ENCODE data around the gene MCC.

Gene MCC

DNA sequence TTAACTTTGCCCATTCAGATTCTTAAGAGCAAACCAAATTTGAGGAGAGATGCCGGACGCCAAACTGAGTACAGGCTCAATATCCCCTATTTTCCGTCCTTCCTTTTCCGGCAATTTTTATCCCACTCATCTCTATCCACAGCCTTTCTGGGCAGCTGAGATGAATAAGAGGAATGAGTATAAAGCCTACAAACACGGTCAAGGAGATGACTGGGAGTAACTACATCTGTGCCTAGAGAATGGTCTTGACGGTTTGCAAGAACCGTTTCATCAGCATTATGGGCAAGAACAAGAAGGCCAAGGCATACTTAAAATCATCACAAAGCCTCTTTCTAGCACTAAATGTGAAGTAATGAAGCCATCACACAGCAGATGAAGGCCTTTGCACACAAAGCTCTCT, 284.3 kb downstream of the MCC start:
- TF ChIP-seq, protein P1, sequence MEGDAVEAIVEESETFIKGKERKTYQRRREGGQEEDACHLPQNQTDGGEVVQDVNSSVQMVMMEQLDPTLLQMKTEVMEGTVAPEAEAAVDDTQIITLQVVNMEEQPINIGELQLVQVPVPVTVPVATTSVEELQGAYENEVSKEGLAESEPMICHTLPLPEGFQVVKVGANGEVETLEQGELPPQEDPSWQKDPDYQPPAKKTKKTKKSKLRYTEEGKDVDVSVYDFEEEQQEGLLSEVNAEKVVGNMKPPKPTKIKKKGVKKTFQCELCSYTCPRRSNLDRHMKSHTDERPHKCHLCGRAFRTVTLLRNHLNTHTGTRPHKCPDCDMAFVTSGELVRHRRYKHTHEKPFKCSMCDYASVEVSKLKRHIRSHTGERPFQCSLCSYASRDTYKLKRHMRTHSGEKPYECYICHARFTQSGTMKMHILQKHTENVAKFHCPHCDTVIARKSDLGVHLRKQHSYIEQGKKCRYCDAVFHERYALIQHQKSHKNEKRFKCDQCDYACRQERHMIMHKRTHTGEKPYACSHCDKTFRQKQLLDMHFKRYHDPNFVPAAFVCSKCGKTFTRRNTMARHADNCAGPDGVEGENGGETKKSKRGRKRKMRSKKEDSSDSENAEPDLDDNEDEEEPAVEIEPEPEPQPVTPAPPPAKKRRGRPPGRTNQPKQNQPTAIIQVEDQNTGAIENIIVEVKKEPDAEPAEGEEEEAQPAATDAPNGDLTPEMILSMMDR (IDR thresholded peaks at IDR 0.05; ENCODE audit: borderline replicate concordance, control extremely low read depth, extremely low read depth, insufficient read depth, missing control alignments) = no peak
- in situ Hi-C loops (cut with MboI; ENCODE audit: low sequenced_read_pairs, unreplicated experiment) = no loop called here

DNA sequence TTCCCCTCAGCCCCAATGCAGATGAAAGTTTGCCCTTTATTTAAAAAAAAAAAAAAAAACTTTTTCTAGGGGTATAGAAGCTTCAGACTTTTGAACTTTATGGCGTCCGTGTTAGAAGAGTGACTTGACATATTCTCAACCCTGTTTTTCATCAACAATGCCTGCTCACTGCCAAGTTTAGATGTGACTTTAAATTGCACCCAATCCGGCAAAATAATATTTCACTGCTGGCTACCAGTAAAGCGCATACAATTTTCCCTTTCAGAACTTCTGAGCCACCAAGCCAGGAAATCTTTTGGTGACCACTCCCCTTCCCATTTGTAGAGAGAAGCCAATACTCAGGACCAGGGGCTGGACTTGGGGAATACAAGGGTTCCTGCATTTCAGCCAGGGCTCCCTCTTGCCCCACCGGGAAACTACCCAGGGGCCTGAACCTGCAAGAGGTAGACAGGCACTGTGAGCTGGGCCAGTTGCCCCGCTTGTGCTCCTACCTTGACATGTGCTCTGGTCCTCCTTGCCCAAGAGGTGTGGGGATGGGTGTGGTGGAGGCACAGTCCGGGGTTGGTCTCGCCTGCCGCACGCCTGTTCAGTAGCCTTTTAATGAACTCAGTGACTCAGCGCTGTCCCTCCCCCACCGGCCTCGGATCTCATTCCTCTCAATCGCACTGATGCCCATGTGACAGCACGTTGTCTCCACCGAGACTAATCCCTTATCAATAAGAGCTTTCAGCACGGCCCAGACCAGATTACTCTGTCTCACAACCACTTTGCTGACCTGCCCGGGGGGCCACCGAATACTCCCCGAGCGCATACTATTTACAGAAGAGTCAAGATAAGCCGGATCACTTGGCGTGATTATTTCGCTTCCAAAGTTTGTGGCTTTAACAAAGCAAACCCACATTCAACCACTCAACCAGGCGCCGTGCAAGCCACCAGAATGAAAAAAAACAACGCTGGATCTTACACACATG, 285.2 kb downstream of the MCC start:
- in situ Hi-C loops (cut with MboI; ENCODE audit: low sequenced_read_pairs, unreplicated experiment) = no loop called here
- TF ChIP-seq, protein P1 (IDR thresholded peaks at IDR 0.05; ENCODE audit: borderline replicate concordance, control extremely low read depth, extremely low read depth, insufficient read depth, missing control alignments) = no peak
- no peak for DNase-seq (ENCODE audit: low spot score)

More for the DNA sequence above, 284.3 kb downstream of the MCC start:
- DNase-seq (ENCODE audit: low spot score) = no peak

DNA sequence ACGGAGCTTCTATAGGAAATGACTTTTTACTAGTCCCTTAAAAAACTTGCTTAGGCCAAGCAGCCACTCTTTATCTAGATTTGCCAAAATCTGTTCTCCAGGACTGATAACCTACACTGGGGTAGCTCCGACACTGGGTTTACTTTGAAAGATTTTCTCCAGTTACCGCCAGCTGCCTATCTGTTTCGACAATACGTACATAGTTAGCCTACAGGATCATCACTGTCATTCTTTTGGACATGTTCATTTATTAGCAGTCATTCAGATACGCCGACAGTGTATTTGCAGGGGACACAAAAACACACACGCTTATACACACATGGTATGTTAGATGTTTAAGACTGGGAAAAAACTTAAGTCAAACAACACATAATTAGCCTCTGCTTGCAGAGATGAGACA, 286.0 kb downstream of the MCC start:
- TF ChIP-seq, protein P1 (IDR thresholded peaks at IDR 0.05; ENCODE audit: borderline replicate concordance, control extremely low read depth, extremely low read depth, insufficient read depth, missing control alignments) = no peak
- in situ Hi-C loops (cut with MboI; ENCODE audit: low sequenced_read_pairs, unreplicated experiment) = no loop called here
- no peak for DNase-seq (ENCODE audit: low spot score)

DNA sequence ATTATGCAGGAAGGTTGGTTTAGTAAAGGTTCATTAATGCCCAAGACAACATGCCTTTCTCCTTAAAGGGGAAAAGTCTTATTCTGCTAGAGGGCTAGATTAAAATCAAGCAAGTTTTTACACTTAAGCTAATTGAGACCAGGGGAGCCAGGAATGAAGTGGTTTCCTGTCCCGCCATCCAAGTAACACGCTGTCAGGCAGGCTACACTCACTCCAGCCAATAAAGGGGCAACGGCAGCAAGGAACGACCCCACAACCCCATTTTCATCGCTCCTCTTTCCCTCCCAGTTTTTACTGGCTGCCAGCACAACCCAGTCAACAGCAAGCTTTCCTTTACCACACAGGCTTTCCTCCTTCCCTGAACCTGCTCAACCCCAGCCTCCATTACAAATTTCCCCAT, 286.5 kb downstream of the MCC start:
- no peak for DNase-seq (ENCODE audit: low spot score)
- in situ Hi-C loops (cut with MboI; ENCODE audit: low sequenced_read_pairs, unreplicated experiment) = no loop called here
- TF ChIP-seq, protein P1 (IDR thresholded peaks at IDR 0.05; ENCODE audit: borderline replicate concordance, control extremely low read depth, extremely low read depth, insufficient read depth, missing control alignments) = no peak

DNA sequence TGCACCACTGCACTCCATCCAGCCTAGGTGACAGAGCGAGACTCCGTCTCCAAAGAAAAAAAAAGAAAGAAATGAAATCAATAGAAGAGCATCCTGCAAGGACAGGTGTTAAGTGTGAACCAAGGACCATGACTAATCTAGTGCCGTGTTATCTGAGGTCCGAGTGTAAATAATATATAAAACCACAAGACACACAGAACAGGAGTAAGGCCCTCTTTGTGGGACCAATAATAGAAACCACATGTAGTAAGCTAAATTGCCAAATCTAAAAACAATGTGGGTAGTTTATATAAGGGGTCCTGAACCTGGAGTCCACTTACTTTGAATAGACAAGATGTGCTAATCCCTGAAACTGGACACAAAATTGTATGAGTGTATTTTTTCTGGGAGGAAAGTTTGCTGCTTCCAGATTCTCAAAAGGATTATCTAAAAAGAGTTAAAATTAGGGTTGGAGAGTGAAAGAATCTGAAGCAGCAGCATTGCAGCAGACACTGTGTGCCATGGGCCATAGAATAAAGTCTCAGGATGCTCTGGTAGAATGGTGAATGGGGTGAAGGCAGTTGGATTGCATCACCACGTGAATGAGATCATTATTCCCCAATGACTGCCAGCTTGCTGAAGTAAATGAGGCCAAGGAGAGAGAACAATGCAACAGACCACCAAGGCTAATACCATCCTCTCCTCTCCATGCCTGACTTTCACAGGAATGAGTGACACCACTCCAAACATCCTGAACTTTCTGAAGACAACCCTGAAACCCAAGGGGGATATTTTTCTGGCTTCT, 288.9 kb downstream of the MCC start:
- DNase-seq (ENCODE audit: low spot score) = no peak
- in situ Hi-C loops (cut with MboI; ENCODE audit: low sequenced_read_pairs, unreplicated experiment) = no loop called here
- TF ChIP-seq, protein P1 (IDR thresholded peaks at IDR 0.05; ENCODE audit: borderline replicate concordance, control extremely low read depth, extremely low read depth, insufficient read depth, missing control alignments) = no peak

DNA sequence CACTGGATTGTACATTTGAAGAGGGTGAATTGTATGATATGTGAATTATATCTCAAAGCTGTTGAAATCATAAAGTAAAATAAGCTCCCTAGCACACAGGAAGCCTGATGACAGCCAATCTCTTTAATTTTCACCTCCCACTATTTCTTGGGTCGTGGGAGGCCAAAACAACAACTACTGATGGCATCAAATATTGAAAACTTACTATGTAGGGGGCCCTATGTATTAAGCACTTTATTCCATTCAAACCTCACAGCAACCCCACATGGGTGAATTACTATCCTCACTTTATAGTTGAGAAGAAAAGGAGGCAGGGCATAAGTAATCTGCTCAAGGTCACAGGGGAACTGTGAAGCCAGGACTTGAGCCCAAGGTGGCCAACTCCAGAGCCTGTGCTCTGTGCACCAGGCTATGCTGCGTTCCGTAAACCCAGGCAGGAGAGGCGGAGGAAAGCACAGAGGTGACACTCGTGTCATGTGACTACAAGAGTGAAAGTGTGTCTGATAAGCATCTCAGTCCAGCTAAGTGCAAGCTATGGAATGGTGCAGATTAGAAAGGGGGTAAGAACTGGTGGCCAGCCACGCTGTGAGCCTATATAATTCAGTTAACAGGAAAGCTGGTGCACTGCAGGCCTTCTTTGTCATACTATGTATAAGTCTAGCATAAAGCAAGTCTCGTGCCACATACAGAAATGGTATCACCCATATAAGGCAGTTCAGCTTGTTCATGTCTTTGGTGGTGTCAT, 290.6 kb downstream of the MCC start:
- in situ Hi-C loops (cut with MboI; ENCODE audit: low sequenced_read_pairs, unreplicated experiment) = no loop called here
- TF ChIP-seq, protein P1 (IDR thresholded peaks at IDR 0.05; ENCODE audit: borderline replicate concordance, control extremely low read depth, extremely low read depth, insufficient read depth, missing control alignments) = no peak
- DNase-seq (ENCODE audit: low spot score) = no peak

All from GM13976 (cell line).